Measurements from ENCODE around the gene ECT2.
"Not testable (repeated sequence)": the region's sequence is repeated elsewhere in the genome, so short reads cannot be mapped to it uniquely, and the experiment has no call there.

- not testable (repeated sequence) for TF ChIP-seq CTCF, POLR2A (IDR thresholded peaks at IDR 0.05)
These were observed 9.9 kb downstream of the ECT2 start for GRCh38 chr3:172760416-172760815.

Data from thyroid gland (tissue), 4 donors.